NOMO-1 (cell line): Measurements from ENCODE around the gene SNRPD1.
"Not testable (repeated sequence)": the region's sequence is repeated elsewhere in the genome, so short reads cannot be mapped to it uniquely, and the experiment has no call there.

Source experiments
- DNase-seq, 2 experiments: peaks; one replicate each; lab custom pipeline; 2025; ENCODE audit not compliant: unreplicated experiment in 2 of 2; lab: John Stamatoyannopoulos, UW

Gene SNRPD1

DNA sequence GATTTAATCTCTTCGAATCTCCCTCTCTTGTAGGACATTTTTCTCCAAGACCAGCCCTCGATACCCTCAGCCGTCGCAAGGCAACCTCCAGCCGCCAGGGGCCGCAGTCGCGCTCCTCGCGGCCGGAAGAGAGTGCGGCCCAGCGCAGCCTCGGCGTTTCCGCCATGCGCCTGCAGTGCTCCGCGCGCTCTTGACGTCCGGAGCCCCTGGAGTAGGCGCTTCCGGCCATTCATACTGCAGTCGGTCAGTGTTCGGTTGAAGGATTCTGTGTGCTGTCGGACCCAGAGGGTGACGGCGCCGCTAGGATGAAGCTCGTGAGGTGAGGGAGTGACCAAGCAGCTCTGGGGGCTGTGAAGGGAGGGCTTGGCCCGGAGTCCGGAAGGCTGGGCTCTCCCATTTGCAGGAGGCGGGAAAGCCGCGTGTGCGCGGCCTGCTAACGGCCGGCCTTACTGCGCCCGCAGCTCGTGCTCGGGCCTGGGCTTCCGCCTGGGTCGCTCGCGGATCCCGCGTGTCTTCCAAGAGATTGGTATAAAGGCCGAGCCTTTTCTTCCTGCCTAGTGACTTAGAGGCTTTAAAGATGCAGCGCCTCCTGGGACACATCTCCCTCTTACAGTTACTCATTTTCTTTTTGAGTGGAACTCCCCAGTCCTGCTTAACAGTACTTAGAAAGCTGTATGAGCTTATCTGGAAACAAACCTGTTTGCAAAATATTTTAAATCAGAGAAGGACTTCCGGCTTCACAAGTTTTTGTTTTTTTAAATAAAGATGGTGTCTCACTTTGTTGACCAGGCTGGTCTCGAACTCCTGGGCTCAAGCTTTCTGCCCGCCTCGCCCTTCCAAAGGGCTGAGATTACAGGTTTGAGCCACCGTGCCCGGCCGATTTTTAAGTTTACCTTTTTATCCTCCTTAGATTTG lies at the start of gene SNRPD1:
TSS of gene SNRPD1 (plus strand) at position 190 of the 915 bp plus-strand sequence. CDS start at position 306, 116 bp downstream.
- DNase-seq: peak; percentile 78 to 91

DNA sequence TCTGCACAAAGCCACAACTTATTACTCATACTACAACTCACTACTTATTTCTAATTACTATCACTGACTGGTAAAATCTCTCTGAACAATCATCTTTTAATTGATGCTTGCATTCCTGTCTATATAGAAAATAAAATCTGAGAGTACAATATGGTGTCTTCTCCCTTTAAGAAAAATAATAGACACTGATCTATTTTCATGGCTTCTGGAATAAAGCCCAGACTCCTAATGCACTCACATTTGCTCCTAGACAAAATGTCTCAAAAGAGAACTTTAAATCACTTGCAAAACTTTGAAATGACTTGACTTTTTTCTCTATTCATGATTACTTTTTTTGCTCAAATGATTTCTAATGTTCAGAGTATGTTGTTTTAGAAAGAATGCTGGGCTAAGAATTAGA lies 40.3 kb upstream of the SNRPD1 start:
- no peak for DNase-seq

DNA sequence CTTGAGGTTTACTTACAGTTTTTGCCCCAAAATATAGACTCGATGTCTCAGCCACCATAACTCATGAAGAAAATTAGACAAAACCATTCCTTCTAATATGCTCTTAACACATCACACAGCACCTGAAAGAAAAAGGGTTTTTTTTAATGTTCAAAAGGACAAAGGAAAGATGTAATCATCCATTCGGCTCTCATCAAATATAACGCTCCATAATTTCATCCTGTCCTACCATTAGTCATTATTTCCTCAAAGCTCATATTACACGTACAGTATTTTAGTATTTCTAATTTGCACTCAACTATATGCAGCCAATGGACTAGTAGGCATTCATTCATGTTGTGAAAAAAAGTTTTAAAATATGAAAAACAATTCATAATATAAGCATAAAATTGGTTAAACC lies 36.5 kb upstream of the SNRPD1 start:
- no peak for DNase-seq

DNA sequence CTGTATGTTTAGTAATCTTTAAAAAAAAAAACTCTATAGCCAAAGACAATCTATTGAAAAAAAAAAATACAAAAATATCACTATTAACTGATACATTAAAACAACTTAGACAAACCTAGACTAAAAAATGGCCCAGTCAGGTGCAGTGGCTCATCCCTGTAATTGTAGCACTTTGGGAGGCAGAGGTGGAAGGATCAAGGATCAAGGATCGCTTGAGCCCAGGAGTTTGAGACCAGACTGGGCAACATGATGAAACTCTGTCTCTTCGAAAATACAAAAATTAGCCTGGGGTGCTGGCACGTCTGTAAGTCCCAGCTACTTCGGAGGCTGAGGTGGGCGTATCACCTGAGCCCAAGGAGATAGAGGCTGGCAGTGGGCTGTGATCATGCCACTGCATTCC lies 27.7 kb upstream of the SNRPD1 start:
- DNase-seq: no peak

DNA sequence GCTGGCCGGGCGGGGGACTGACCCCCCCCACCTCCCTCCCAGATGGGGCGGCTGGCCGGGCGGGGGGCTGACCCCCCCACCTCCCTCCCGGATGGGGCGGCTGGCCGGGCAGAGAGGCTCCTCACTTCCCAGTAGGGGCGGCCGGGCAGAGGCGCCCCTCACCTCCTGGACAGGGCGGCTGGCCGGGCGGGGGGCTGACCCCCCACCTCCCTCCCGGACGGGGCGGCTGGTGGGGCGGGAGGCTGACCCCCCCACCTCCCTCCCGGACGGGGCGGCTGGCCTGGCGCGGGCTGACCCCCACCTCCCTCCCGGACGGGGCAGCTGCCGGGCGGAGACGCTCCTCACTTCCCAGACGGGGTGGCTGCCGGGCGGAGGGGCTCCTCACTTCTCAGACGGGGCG lies 19.8 kb upstream of the SNRPD1 start:
- DNase-seq: not testable (repeated sequence)

DNA sequence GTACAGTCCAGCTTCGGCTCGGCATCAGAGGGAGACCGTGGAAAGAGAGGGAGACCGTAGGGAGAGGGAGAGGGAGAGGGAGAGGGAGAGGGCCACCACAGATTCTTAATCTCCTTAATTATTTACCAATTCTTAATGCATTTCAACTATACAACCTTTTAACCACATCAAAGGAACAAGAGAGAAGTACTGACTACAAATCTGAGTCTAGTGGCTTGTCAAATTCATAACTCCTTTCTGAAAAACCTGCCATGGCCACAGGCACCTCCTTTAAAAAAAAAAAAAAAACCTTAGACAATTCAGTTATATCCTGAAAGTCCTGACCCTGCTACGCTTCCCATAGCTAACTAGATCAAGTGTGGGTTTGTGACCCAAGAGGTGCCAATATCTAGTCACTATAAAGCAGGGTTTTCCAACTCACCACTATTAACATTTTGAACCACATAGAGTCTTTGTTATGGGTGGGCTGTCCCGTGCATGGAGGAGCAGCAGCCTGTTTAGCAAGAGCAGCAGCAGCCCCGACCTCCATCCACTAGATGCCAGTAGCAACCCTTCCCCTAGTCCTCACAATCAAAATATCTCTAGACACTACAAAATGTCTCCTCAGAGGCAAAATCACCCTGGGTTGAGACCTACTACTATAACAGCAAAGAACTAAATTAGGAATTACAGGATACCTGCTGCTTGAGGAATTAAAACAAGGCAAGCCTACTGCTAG lies 18.4 kb upstream of the SNRPD1 start:
- no peak for DNase-seq

DNA sequence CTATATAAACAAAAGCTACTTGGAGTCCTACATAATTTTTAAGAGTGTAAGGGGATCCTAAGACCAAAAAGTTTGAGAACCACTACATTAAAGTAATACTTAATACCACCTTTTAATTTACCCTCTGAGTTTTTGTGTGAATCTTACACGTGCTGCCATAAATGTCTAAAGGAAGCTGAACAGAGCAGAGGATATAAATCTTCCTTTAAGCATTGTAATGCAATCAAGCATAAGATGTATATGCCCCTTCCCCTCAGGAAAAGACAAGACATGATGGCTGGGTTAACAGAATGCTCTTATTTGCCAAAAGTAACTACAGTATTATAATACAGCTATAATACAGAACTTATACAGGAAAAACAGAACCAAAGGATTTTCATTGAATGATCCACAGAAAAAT lies 14.5 kb upstream of the SNRPD1 start:
- DNase-seq: no peak

DNA sequence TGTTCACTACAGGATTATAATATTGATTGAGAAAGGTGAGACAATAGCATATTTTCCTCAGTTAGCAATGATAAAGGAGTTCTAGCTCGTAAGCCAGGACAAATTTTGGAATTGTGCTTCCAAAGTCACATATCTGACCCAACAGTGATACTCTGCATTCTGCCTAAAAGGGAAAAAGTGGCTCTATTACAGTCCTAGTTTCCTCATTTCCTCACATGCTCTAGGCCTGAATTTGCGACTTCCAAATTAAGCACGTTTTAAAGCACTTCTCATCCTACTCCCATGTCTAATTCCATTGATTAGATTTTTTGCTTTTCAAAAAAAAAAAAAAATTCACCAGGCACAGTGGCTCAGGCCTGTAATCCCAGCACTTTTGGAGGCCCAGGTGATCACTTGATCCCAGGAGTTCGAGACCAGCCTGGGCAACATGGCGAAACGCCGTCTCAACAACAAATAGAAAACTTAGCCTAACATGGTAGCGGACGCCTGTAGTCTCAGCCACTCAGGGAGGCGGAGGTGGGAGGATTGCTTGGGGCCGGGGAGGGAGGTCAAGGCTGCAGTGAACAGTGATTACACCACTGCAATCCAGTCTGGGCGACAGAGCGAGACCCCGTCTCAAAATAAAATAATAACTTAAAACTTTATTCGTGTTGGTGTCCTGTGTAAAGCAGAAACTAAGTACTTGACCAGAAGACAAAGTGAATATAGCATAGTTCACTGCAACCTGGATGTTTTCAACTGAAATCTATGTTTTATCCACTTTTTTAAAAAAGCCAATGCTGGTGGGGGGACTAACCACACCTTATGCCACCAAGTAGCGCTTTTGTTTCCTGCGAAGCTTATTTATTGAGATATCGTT lies 13.2 kb upstream of the SNRPD1 start:
- peak in 1 of 2 experiments; percentile 26 for DNase-seq

DNA sequence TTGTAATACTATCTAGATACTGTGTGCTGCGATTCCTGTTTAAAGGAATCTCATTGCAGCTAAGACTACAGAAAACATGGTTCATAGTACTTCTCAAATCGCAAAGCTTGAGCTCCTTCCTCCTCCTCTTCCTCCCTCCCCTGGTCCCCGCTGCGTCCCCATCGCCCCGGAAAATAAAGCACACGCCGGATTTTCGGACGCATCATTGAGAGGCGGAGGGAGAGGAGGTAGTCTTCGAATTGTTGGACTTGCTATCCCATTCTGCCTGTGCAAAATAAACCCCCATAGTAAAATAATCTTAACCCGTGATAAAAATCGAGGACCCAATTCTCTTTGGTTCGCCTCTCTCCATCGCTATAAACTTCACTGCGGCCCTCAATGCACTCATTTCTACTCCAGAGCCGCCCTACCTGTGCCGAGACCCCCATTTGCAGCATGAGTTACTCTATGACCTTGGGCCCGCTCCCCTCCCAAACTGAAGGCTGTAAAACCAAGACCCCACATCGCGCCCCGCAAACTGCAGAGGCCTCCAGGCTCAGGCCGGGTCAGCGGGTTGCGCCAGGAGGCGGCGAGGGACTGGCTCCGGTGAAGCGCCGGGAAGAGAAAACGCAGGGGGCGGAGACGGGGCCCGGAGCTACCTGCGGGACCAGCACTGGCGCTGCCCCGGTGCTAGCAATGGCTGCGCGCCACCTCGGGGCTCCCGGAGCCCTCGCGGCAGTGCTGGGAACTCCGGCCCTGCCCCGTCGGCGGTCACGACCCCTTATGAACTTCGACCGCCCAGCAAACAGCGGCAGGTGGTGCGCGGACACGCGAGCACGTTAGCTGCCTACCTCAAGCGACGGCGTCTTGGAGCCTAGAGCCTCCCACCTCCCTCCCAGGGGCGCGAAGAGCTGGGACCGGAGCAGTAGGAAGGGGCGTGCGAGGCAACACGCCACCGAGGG lies 12.3 kb upstream of the SNRPD1 start:
- DNase-seq: peak in 1 of 2 experiments; percentile 62

DNA sequence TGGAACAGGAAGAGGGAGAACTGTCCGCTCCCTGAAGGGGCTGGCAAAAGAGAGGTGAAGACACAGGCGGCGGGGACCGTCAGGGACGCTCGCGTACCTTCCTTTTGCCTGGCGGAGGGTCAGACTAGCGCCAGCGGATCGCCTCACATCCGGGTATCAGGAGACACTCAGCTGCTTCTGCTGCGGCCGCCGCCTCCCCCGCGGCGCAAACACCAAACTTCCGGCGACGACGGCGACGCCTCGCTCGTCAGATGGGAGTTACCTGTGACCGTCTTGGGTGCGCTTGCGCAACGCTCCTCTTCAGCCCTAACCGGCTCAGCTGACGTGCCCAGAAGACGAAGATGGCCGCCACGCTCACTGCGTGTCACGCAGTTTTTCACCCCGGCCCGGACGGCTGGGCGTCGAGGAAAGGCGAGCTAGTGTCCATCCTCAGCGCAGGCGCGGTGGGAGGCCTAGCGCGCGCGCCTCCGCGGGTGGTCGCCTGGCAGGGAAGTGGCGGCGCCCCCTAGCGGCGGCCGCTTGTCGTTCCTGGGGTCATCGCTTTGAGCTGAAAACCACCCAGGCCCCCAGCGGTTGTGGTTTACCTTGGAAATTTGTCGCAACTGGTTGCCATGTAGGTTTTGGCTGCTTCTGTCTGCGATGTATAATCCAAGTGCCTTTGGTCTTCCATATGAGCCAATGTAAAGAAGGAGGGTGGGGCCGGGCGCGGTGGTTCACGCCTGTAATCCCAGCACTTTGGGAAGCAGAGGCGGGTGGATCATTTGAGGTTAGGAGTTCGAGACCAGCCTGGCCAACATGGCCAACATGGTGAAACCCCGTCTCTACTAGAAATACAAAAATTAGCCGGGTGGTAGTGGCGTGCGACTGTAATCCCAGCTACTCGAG lies 11.3 kb upstream of the SNRPD1 start, which contains the start of gene ESCO1:
TSS of gene ESCO1 (minus strand) at position 179 of the 885 bp plus-strand sequence. CDS start 25,861 bp downstream, outside the sequence.
- peak; percentile 96 to 97 for DNase-seq

DNA sequence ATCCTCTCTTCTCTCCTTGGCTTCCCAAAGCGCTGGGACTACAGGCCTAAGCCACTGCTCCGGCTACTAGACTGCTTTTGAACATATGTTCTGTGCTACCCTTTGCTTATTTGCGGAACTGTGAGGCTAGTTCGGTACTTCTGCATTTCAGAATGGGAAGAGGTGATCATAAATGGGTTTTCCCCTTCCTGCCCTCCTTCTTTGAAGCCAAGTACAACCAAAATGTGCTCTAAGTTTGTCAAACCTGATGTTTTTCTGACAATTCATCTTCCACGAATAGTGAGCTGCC lies 9.9 kb upstream of the SNRPD1 start:
- DNase-seq: peak; percentile 54 to 72

DNA sequence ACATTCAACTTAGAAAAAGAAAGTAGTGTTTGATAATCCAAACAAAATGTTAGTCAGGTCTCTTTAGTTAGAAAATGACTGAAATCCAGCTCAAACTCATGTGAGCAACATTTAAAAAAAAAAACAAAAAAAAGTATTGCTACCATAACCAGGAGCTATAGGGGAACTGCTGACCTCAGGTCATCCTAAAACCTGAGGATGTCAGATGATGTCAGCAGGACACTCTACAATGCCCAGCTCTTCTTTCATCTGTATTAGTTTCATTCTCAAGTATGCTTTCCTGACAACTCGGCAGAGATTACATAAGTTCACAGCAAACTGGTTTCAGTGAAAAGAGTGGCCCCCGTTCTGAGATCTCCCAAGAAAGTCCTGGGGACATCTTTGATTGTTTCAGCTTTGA lies 7.4 kb upstream of the SNRPD1 start:
- DNase-seq: no peak

DNA sequence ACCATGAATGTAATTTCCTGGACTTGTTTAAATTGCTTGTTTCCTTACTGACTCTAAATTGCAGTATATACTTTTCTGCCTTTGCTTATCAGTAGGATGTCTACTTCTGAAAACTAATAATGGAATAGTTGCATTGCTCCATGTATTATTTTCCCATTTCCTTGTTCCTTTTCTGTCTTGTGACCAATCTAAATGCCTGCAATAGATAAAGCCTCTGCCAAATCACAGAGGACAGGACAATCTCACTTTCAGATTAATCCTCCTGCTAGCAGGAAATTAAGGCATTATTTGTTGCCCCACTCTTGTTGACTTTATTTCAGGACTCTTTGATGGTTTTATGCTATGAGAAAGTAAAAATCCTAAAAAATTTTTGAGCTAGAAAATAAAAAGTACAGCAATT lies 6.9 kb upstream of the SNRPD1 start:
- no peak for DNase-seq

DNA sequence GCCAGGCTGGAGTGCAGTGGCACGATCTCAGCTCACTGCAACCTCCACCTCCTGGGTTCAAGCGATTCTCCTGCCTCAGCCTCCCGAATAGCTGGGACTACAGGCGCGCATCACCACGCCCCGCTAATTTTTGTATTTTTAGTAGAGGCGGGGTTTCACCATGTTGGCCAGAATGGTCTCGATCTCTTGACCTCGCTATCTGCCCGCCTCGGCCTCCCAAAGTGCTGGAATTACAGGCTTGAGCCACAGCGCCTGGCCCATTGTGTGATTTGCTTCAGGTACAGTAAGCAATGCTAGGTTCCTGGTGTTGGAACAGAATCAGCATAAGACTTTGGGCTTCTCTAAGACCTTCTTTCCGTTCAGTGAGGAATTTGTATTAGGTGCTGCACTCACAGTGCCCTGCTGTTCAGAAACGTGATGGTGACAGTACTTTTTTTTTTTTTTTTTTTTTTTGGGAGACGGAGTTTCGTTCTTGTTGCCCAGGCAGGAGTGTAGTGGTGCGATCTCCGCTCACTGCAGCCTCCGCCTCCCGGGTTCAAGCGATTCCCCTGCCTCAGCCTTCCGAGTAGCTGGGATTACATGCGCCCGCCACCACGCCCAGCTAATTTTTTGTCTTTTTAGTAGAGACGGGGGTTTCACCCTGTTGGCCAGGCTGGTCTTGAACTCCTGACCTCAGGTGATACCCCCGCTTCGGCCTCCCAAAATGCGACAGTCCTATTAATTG lies 551 bp upstream of the SNRPD1 start:
- DNase-seq: not testable (repeated sequence)

DNA sequence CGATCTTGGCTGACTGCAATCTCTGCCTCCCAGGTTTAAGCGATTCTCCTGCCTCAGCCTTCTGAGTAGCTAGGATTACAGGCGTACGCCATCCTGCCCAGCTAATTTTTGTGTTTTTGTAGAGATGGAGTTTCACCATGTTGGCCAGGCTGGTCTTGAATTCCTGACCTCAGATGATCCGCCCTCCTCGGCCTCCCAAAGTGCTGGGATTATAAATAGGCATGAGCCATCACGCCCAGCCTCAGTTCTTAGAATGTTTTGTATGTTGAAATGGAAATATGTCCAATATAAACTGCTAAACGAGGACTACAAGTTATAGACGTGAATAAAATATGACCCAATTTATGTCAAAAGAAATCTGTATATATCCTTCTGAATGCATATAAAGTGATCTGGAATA lies 9.5 kb downstream of the SNRPD1 start:
- DNase-seq: not testable (repeated sequence)

DNA sequence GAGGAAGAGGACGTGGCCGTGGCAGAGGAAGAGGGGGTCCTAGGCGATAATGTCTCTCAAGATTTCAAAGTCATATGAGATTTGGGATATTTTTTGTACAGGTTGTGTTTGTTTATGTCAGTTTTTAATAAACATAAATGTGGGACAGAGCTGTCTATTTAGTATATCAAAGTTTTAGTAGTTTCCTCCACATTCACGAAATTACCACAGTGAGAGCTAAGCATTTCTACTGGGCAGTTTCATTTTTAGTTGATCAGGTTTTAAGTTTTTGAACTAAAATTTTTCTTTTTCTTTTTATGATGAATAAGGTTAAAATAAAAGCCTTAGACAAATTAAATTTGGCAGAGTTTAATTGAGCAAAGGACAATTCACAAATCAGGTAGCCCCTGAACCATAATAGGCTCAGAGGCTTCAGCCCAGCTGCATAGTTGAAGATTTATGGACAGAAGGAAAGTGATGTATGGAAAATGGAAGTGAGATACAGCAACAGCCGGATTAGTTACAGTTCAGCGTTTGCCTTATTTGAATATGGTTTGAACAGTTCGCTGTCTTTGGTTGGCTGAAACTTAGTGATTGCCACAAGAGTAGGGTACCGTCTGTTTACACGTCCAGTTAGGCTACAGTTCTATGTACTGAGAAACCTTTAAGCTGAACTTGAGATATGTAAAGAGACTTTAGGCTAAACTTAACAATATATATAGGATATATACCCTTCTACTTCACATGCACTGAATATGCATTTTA lies 17.1 kb downstream of the SNRPD1 start:
- DNase-seq: no peak

DNA sequence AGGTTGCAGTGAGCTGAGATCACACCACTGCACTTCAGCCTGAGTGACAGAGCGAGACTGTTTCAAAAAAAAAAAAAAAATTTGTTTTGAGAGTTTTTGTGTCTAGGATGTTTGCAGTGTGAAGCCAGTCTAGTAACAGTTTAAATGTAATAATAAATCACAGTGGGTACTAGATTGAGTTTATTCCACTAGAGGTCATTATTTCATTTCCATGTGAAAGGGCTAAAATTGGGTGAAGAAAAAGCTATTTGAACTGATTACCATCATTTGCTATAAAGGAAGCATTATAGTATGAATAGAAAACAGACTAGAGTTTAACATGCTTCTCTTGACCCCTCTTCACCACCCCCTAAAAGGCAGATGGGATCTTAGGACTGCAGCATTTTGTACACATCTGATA lies 20.3 kb downstream of the SNRPD1 start:
- DNase-seq: no peak
